ENCODE results near the gene TLL2. TPM values are rescaled to one million over a fixed set of nuclear protein-coding genes. Genes with fewer than 3 reads are reported as not detected.

TLL2 gene
- total and polyA plus RNA-seq, 3 experiments from 2014 or later, result 0.09 TPM; not detected in 2

GRCh38 chr10:96440361-96441292 is 73.1 kb downstream of the TLL2 start:
- Mint-ChIP-seq H3K4me1 (no peaks in the 10 kb centered on the region), H3K27ac (no peak overlapping the region), H3K4me3 (no peak overlapping the region), H3K9me3 (peaks cover 0 to 3% (median 0%) of the 10 kb centered on the region in 5 donors), H3K36me3 (no peaks in the 10 kb centered on the region), H3K27me3 (peaks cover 4 to 36% of the 10 kb centered on the region in 2 donors)
- Histone ChIP-seq H3K27me3 (ENCODE audit: insufficient read depth, low read length, poor library complexity, severe bottlenecking) (no peaks in the 10 kb centered on the region), H3K4me1 (ENCODE audit: insufficient read depth, low read length) (no peaks in the 10 kb centered on the region), H3K27ac (ENCODE audit: low read depth, low read length) (no peak overlapping the region), H3K36me3 (ENCODE audit: insufficient read depth, low read length) (no peaks in the 10 kb centered on the region), H3K4me3 (ENCODE audit: low read length) (no peak overlapping the region), H3K9me3 (ENCODE audit: low read length) (no peaks in the 10 kb centered on the region)
- POLR2A ChIA-PET, result no interaction called here
- CTCF ChIA-PET, result no interaction called here
- no peak for DNase-seq

GRCh38 chr10:96439725-96440124 is 74.0 kb downstream of the TLL2 start:
- H3K27ac Mint-ChIP-seq, result no peak overlapping the region
- H3K27me3 ChIP-seq (ENCODE audit: insufficient read depth, low read length, poor library complexity, severe bottlenecking), result no peaks in the 10 kb centered on the region
- ChIA-PET CTCF (no interaction called here), POLR2A (no interaction called here)
- H3K27ac ChIP-seq (ENCODE audit: low read depth, low read length), result no peak overlapping the region
- peaks cover 2 to 34% of the 10 kb centered on the region in 2 donors for H3K27me3 Mint-ChIP-seq
- H3K4me1 ChIP-seq (ENCODE audit: insufficient read depth, low read length), result no peaks in the 10 kb centered on the region
- no peaks in the 10 kb centered on the region for H3K36me3 Mint-ChIP-seq
- H3K9me3 ChIP-seq (ENCODE audit: low read length), result no peaks in the 10 kb centered on the region
- H3K36me3 ChIP-seq (ENCODE audit: insufficient read depth, low read length), result no peaks in the 10 kb centered on the region
- no peaks in the 10 kb centered on the region for H3K4me1 Mint-ChIP-seq
- H3K9me3 Mint-ChIP-seq, result peaks cover 0 to 3% (median 0%) of the 10 kb centered on the region in 5 donors
- no peak overlapping the region for H3K4me3 Mint-ChIP-seq
- no peak for DNase-seq
- H3K4me3 ChIP-seq (ENCODE audit: low read length), result no peak overlapping the region

GRCh38 chr10:96436035-96436434 is 77.7 kb downstream of the TLL2 start:
- H3K4me3 Mint-ChIP-seq, result no peak overlapping the region
- Histone ChIP-seq H3K4me1 (ENCODE audit: insufficient read depth, low read length) (no peaks in the 10 kb centered on the region), H3K9me3 (ENCODE audit: low read length) (no peaks in the 10 kb centered on the region), H3K27ac (ENCODE audit: low read depth, low read length) (no peak overlapping the region), H3K27me3 (ENCODE audit: insufficient read depth, low read length, poor library complexity, severe bottlenecking) (no peaks in the 10 kb centered on the region), H3K4me3 (ENCODE audit: low read length) (no peak overlapping the region), H3K36me3 (ENCODE audit: insufficient read depth, low read length) (no peaks in the 10 kb centered on the region)
- no peaks in the 10 kb centered on the region for H3K4me1 Mint-ChIP-seq
- H3K27me3 Mint-ChIP-seq, result peaks cover 10 to 46% of the 10 kb centered on the region in 2 donors
- peaks cover 0 to 3% (median 0%) of the 10 kb centered on the region in 5 donors for H3K9me3 Mint-ChIP-seq
- ChIA-PET CTCF (no interaction called here), POLR2A (no interaction called here)
- H3K27ac Mint-ChIP-seq, result no peak overlapping the region
- no peak for DNase-seq
- H3K36me3 Mint-ChIP-seq, result peaks cover 0 to 6% (median 0%) of the 10 kb centered on the region in 3 donors

- H3K27me3 ChIP-seq (ENCODE audit: insufficient read depth, low read length, poor library complexity, severe bottlenecking), result peaks cover 2% of the 10 kb centered on the region
- Mint-ChIP-seq H3K36me3 (peaks cover 0 to 6% (median 0%) of the 10 kb centered on the region in 3 donors), H3K27ac (no peak overlapping the region), H3K4me3 (no peak overlapping the region), H3K4me1 (no peaks in the 10 kb centered on the region), H3K9me3 (peaks cover 0 to 3% (median 0%) of the 10 kb centered on the region in 5 donors), H3K27me3 (peaks cover 24 to 45% of the 10 kb centered on the region in 2 donors)
- no peaks in the 10 kb centered on the region for H3K9me3 ChIP-seq (ENCODE audit: low read length)
- H3K4me1 ChIP-seq (ENCODE audit: insufficient read depth, low read length), result no peaks in the 10 kb centered on the region
- no peak for DNase-seq
- CTCF ChIA-PET, result no interaction called here
- POLR2A ChIA-PET, result no interaction called here
- H3K36me3 ChIP-seq (ENCODE audit: insufficient read depth, low read length), result no peaks in the 10 kb centered on the region
- H3K27ac ChIP-seq (ENCODE audit: low read depth, low read length), result no peak overlapping the region
- H3K4me3 ChIP-seq (ENCODE audit: low read length), result no peak overlapping the region
Observed at GRCh38 chr10:96431211-96431970, 82.3 kb downstream of the TLL2 start.

- Mint-ChIP-seq H3K36me3 (no peaks in the 10 kb centered on the region), H3K27ac (no peak overlapping the region), H3K4me3 (no peak overlapping the region), H3K9me3 (no peaks in the 10 kb centered on the region), H3K4me1 (no peaks in the 10 kb centered on the region), H3K27me3 (peaks cover 23 to 39% of the 10 kb centered on the region in 2 donors)
- H3K27me3 ChIP-seq (ENCODE audit: insufficient read depth, low read length, poor library complexity, severe bottlenecking), result peaks cover 2% of the 10 kb centered on the region
- H3K9me3 ChIP-seq (ENCODE audit: low read length), result no peaks in the 10 kb centered on the region
- no peak for DNase-seq
- H3K4me3 ChIP-seq (ENCODE audit: low read length), result no peak overlapping the region
- ChIA-PET POLR2A (no interaction called here), CTCF (no interaction called here)
- no peaks in the 10 kb centered on the region for H3K4me1 ChIP-seq (ENCODE audit: insufficient read depth, low read length)
- no peaks in the 10 kb centered on the region for H3K36me3 ChIP-seq (ENCODE audit: insufficient read depth, low read length)
- no peak overlapping the region for H3K27ac ChIP-seq (ENCODE audit: low read depth, low read length)
Observed at GRCh38 chr10:96427291-96427690, 86.4 kb downstream of the TLL2 start.

- no peak overlapping the region for H3K4me3 Mint-ChIP-seq
- no peaks in the 10 kb centered on the region for H3K9me3 ChIP-seq (ENCODE audit: low read length)
- POLR2A ChIA-PET, result no interaction called here
- DNase-seq, result no peak
- no peak overlapping the region for H3K4me3 ChIP-seq (ENCODE audit: low read length)
- H3K27ac ChIP-seq (ENCODE audit: low read depth, low read length), result no peak overlapping the region
- H3K4me1 ChIP-seq (ENCODE audit: insufficient read depth, low read length), result no peaks in the 10 kb centered on the region
- H3K27ac Mint-ChIP-seq, result no peak overlapping the region
- no peaks in the 10 kb centered on the region for H3K4me1 Mint-ChIP-seq
- H3K27me3 ChIP-seq (ENCODE audit: insufficient read depth, low read length, poor library complexity, severe bottlenecking), result no peaks in the 10 kb centered on the region
- no peaks in the 10 kb centered on the region for H3K36me3 Mint-ChIP-seq
- no peaks in the 10 kb centered on the region for H3K36me3 ChIP-seq (ENCODE audit: insufficient read depth, low read length)
- CTCF ChIA-PET, result no interaction called here
- H3K9me3 Mint-ChIP-seq, result no peaks in the 10 kb centered on the region
- H3K27me3 Mint-ChIP-seq, result peaks cover 11 to 29% of the 10 kb centered on the region in 2 donors
Observed at GRCh38 chr10:96422525-96422924, 91.2 kb downstream of the TLL2 start.

- H3K27me3 Mint-ChIP-seq, result peaks cover 10 to 24% of the 10 kb centered on the region in 2 donors
- POLR2A ChIA-PET, result no interaction called here
- H3K4me3 ChIP-seq (ENCODE audit: low read length), result no peak overlapping the region
Observed at GRCh38 chr10:96421995-96422394, 91.7 kb downstream of the TLL2 start.

More at GRCh38 chr10:96421995-96422394, 91.7 kb downstream of the TLL2 start:
- no peak overlapping the region for H3K4me3 Mint-ChIP-seq
- H3K4me1 Mint-ChIP-seq, result no peaks in the 10 kb centered on the region
- CTCF ChIA-PET, result no interaction called here
- no peaks in the 10 kb centered on the region for H3K36me3 ChIP-seq (ENCODE audit: insufficient read depth, low read length)
- H3K9me3 ChIP-seq (ENCODE audit: low read length), result no peaks in the 10 kb centered on the region
- H3K4me1 ChIP-seq (ENCODE audit: insufficient read depth, low read length), result no peaks in the 10 kb centered on the region
- no peak for DNase-seq
- H3K27ac Mint-ChIP-seq, result no peak overlapping the region
- no peaks in the 10 kb centered on the region for H3K36me3 Mint-ChIP-seq
- no peak overlapping the region for H3K27ac ChIP-seq (ENCODE audit: low read depth, low read length)
- no peaks in the 10 kb centered on the region for H3K9me3 Mint-ChIP-seq
- H3K27me3 ChIP-seq (ENCODE audit: insufficient read depth, low read length, poor library complexity, severe bottlenecking), result no peaks in the 10 kb centered on the region

All from CD8-positive, alpha-beta memory T cell (primary cell).